ENCODE data around the gene FETUB. TPM values are rescaled to one million over a fixed set of nuclear protein-coding genes. Genes with fewer than 3 reads are reported as not detected.
A peak's percentile ranks its signal among the peaks of the same experiment; 100 is the strongest.

The FETUB gene
- total RNA-seq, 1 experiment from 2014 or later: not detected

- no peaks in the 10 kb centered on the region for H3K36me3 ChIP-seq (replicated peaks; ENCODE audit: control insufficient read depth, insufficient read depth, low read length)
- no peak overlapping the region for H3K4me3 ChIP-seq (ENCODE audit: insufficient read depth, low read depth, low read length)
- no peaks in the 10 kb centered on the region; the same call in 1 of the 2 replicates for H3K27me3 ChIP-seq (ENCODE audit: control insufficient read depth, insufficient read depth, low read length)
- no peak for DNase-seq
These were observed 34.3 kb upstream of the FETUB start for GRCh38 chr3:186605561-186606545.

DNA sequence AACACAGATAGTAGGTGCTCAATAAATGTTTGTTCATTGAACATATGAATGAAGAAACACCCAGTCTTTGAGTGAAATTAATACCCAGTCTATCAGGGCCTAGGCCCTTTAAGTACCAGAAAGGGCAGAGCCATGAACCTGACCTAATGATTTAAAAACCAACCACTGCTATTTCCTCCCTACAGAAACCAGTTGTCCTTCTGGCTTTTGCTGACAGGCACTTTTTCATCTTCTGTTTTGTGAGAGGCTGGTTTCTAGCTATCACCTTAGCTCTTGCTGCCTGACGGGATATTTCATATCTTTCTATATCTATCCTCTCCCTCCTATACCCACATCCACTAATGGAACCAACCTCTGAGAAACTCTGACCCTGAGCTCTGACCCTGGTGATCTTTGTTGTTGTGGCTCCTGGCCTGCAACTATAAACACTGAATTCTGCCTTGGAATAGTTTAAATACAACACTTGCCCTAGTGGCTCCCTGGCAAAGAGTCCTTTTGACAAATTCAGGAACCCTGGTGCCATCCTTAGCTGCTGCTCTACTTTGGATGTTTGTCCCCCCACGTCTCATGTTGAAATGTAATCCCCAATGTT lies 31.5 kb upstream of the FETUB start:
- no peak overlapping the region for H3K4me3 ChIP-seq (ENCODE audit: insufficient read depth, low read depth, low read length)
- no peaks in the 10 kb centered on the region; the same call in 1 of the 2 replicates for H3K27me3 ChIP-seq (ENCODE audit: control insufficient read depth, insufficient read depth, low read length)
- H3K36me3 ChIP-seq (replicated peaks; ENCODE audit: control insufficient read depth, insufficient read depth, low read length): no peaks in the 10 kb centered on the region
- DNase-seq: no peak

GRCh38 chr3:186609247-186609868 lies 30.8 kb upstream of the FETUB start:
- no peak for DNase-seq
- Histone ChIP-seq H3K4me3 (ENCODE audit: insufficient read depth, low read depth, low read length) (no peak overlapping the region), H3K27me3 (ENCODE audit: control insufficient read depth, insufficient read depth, low read length) (no peaks in the 10 kb centered on the region; the same call in 1 of the 2 replicates), H3K36me3 (replicated peaks; ENCODE audit: control insufficient read depth, insufficient read depth, low read length) (no peaks in the 10 kb centered on the region)

DNA sequence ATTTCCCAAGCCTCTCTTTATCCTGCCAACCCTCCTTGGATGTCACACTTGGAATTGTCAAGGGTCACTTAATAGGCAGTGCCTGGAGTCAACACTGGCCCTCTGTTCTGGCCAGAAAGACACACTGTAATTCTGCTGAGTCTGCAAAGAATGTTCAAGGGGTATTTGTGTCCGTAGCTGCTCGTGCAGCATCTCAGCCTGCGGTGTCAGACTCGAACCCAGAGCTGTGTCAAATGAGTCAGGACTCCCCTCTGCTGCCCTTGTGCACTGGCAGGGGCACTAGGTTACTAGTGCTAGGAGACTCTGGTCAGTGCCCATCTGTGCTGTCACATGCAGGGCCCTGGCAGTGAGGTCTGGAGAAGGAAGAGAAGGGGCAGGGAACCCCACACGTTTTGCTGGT lies 28.1 kb upstream of the FETUB start:
- no peak for DNase-seq
- no peak overlapping the region for H3K4me3 ChIP-seq (ENCODE audit: insufficient read depth, low read depth, low read length)
- H3K36me3 ChIP-seq (replicated peaks; ENCODE audit: control insufficient read depth, insufficient read depth, low read length): no peaks in the 10 kb centered on the region
- H3K27me3 ChIP-seq (ENCODE audit: control insufficient read depth, insufficient read depth, low read length): no peaks in the 10 kb centered on the region; the same call in 1 of the 2 replicates

DNA sequence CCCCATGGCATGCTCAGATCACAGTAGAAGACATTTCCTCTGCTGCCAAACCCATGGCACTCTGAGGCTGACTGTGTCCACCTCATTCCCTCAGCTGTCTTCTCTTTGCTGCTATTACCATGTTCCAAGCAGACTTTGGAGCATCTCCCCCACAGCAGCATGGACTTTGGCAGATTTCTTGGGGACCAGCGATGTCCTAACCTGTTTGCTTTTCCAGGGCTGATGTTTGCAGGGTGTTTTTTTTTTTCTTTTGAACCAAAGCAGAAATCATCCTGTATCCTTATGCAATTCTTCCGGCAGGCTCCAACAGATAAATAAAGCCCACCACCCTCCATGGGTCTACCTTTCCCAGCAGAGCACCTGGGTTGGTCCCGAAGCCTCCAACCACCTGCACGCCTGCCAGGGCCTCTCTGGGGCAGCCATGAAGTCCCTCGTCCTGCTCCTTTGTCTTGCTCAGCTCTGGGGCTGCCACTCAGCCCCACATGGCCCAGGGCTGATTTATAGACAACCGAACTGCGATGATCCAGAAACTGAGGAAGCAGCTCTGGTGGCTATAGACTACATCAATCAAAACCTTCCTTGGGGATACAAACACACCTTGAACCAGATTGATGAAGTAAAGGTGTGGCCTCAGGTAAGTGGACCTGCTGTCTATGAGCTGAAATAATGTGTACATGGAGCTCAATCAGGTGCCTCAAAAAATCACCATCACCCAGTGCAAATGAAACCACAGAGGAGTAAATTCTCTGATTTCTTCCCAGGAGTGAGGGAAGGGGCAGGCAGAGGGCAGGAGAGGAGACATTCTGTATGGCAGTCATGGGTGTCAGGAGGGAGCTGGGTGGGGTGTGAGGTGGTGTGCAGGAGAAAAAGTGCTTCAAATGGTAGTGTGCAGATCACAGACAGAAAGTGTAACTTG lies 27.2 kb upstream of the FETUB start, which contains the start of gene AHSG:
AHSG (plus strand) TSS at position 340 of the 916 bp plus-strand sequence; CDS start at position 422, 82 bp downstream.
- H3K4me3 ChIP-seq (ENCODE audit: insufficient read depth, low read depth, low read length): no peak within 1 kb of the TSS
- no peaks in the 10 kb centered on the region for H3K36me3 ChIP-seq (replicated peaks; ENCODE audit: control insufficient read depth, insufficient read depth, low read length)
- no peak for DNase-seq

GRCh38 chr3:186613637-186614265 lies 26.4 kb upstream of the FETUB start:
- Histone ChIP-seq H3K27me3 (ENCODE audit: control insufficient read depth, insufficient read depth, low read length) (peaks cover 5% of the 10 kb centered on the region), H3K36me3 (replicated peaks; ENCODE audit: control insufficient read depth, insufficient read depth, low read length) (no peaks in the 10 kb centered on the region), H3K4me3 (ENCODE audit: insufficient read depth, low read depth, low read length) (no peak overlapping the region)
- DNase-seq: no peak

More for the DNA sequence above, 27.2 kb upstream of the FETUB start, which contains the start of gene AHSG:
- peaks cover 5% of the 10 kb centered on the region for H3K27me3 ChIP-seq (ENCODE audit: control insufficient read depth, insufficient read depth, low read length)

DNA sequence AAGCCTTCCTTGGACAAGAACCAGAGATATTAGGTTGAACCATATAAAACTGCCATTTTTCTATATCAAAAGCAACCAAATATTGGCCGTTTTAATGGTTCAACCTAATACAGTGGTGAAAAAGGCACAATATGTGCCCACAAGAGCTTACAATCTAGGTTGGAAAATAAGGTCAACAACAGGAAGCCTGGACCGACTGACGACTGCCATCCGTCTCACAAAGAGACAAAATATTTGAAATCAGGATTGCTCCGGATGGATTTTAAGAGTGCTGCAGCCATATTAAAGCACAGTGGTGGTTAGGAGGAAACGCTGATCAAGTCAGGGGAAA lies 26.0 kb upstream of the FETUB start:
- Histone ChIP-seq H3K36me3 (replicated peaks; ENCODE audit: control insufficient read depth, insufficient read depth, low read length) (no peaks in the 10 kb centered on the region), H3K4me3 (ENCODE audit: insufficient read depth, low read depth, low read length) (no peak overlapping the region), H3K27me3 (ENCODE audit: control insufficient read depth, insufficient read depth, low read length) (peaks cover 5% of the 10 kb centered on the region)
- DNase-seq: no peak

GRCh38 chr3:186614597-186615483 lies 25.4 kb upstream of the FETUB start:
- peaks cover 5% of the 10 kb centered on the region for H3K27me3 ChIP-seq (ENCODE audit: control insufficient read depth, insufficient read depth, low read length)
- no peak overlapping the region for H3K4me3 ChIP-seq (ENCODE audit: insufficient read depth, low read depth, low read length)
- H3K36me3 ChIP-seq (replicated peaks; ENCODE audit: control insufficient read depth, insufficient read depth, low read length): no peaks in the 10 kb centered on the region
- peak; percentile 87 for DNase-seq

- H3K4me3 ChIP-seq (ENCODE audit: insufficient read depth, low read depth, low read length): no peak overlapping the region
- H3K36me3 ChIP-seq (replicated peaks; ENCODE audit: control insufficient read depth, insufficient read depth, low read length): no peaks in the 10 kb centered on the region
- H3K27me3 ChIP-seq (ENCODE audit: control insufficient read depth, insufficient read depth, low read length): peaks cover 5% of the 10 kb centered on the region
- DNase-seq: no peak
These were observed 23.9 kb upstream of the FETUB start for GRCh38 chr3:186616299-186616617.

GRCh38 chr3:186617036-186617946 lies 22.9 kb upstream of the FETUB start:
- peak; percentile 88 for DNase-seq
- no peaks in the 10 kb centered on the region for H3K36me3 ChIP-seq (replicated peaks; ENCODE audit: control insufficient read depth, insufficient read depth, low read length)
- H3K4me3 ChIP-seq (ENCODE audit: insufficient read depth, low read depth, low read length): no peak overlapping the region
- H3K27me3 ChIP-seq (ENCODE audit: control insufficient read depth, insufficient read depth, low read length): peaks cover 5% of the 10 kb centered on the region

- H3K4me3 ChIP-seq (ENCODE audit: insufficient read depth, low read depth, low read length): no peak overlapping the region
- peaks cover 5% of the 10 kb centered on the region for H3K27me3 ChIP-seq (ENCODE audit: control insufficient read depth, insufficient read depth, low read length)
These were observed 21.8 kb upstream of the FETUB start for GRCh38 chr3:186618318-186618938.

GRCh38 chr3:186619787-186620212 lies 20.4 kb upstream of the FETUB start:
- Histone ChIP-seq H3K36me3 (replicated peaks; ENCODE audit: control insufficient read depth, insufficient read depth, low read length) (no peaks in the 10 kb centered on the region), H3K4me3 (ENCODE audit: insufficient read depth, low read depth, low read length) (no peak overlapping the region), H3K27me3 (ENCODE audit: control insufficient read depth, insufficient read depth, low read length) (peaks cover 5% of the 10 kb centered on the region)
- DNase-seq: no peak

More at GRCh38 chr3:186618318-186618938, 21.8 kb upstream of the FETUB start:
- no peaks in the 10 kb centered on the region for H3K36me3 ChIP-seq (replicated peaks; ENCODE audit: control insufficient read depth, insufficient read depth, low read length)
- no peak for DNase-seq
